K562 (cell line): ENCODE measurements around the gene SPATA16. TPM values are rescaled to one million over a fixed set of nuclear protein-coding genes. Genes with fewer than 3 reads are reported as not detected.

ENCODE experiments used
- ATF3 ChIP-seq, 2 experiments: fragments of 450-650 bp in 1 of 2; sonication (generic) in 1 of 2; formaldehyde crosslinking in 1 of 2; IDR thresholded peaks in 1 of 2; conservative IDR thresholded peaks in 1 of 2; 2 replicates each; pipeline versions ENCODE4 v1.6.1 to v1.8.1; 2016 to 2023; ENCODE audit warnings: mild to moderate bottlenecking in 2 of 2, moderate library complexity in 2 of 2, inconsistent platforms in 1 of 2, missing genetic modification reagents in 1 of 2
- ATF7 ChIP-seq: fragments of 450-650 bp; IDR thresholded peaks from 2 replicates; pipeline ENCODE4 v1.7.1; 2014; ENCODE audit warnings: mild to moderate bottlenecking, moderate library complexity
- E2F8 ChIP-seq: fragments of 450-650 bp; IDR thresholded peaks from 2 replicates; pipeline ENCODE4 v1.7.1; 2018; ENCODE audit warnings: mild to moderate bottlenecking, low read depth; ENCODE audit not compliant: partially characterized antibody
- MGA ChIP-seq: fragments of 450-650 bp; IDR thresholded peaks from 2 replicates; pipeline ENCODE4 v1.6.1; 2016; ENCODE audit warnings: mild to moderate bottlenecking, moderate library complexity
- SOX6 ChIP-seq: fragments of 450-650 bp; IDR thresholded peaks from 2 replicates; pipeline ENCODE4 v1.6.1; 2014; ENCODE audit warnings: mild to moderate bottlenecking
- TRIM24 ChIP-seq, 2 experiments: fragments of 450-650 bp; IDR thresholded peaks; 2 replicates each; pipeline ENCODE4 v1.6.1; 2016
- ZNF212 ChIP-seq: fragments of 450-650 bp; formaldehyde crosslinking; IDR thresholded peaks from 2 replicates; pipeline ENCODE4 v1.4.0; 2020; ENCODE audit warnings: mild to moderate bottlenecking
- polyA plus RNA-seq, 8 experiments: library from polyadenylated mRNA; depleted of rRNA in 4 of 8; stranded (reverse) in 5 of 8; unstranded in 3 of 8; fragments of >200 nt; fragmentation: Nextera tagmentation in 2 of 8; fragmentation: Illumina TruSeq in 1 of 8; extraction: Ambion mirVana in 2 of 8; extraction: Trizol in 1 of 8; gene quantifications; 2 replicates each; pipeline versions ENCODE4 v1.2.1 to v1.2.3, GENCODE V29; 2011 to 2014; ENCODE audit warnings: inconsistent platforms in 1 of 8, missing spikeins in 1 of 8
- total RNA-seq, 7 experiments: library from RNA; depleted of rRNA in 6 of 7; stranded (reverse); fragments of >200 nt in 6 of 7; fragmentation: Illumina TruSeq in 2 of 7; extraction: Trizol in 2 of 7; gene quantifications; 2 replicates each; pipeline versions ENCODE4 v1.2.1 to v1.2.3, GENCODE V29; 2011 to 2021; ENCODE audit warnings: low replicate concordance in 1 of 7

The SPATA16 gene
- total and polyA plus RNA-seq, 9 of the 15 experiments (the other 6 are each of a cell fraction or from before 2014, with no cell fraction given), result not detected

GRCh38 chr3:173096994-173097785, 43.8 kb downstream of the SPATA16 start (continued):
- TF ChIP-seq ATF3 (IDR thresholded peaks at IDR 0.05) (peak; percentile 72), ATF3 (CRISPR knock-in tag; conservative IDR thresholded peaks at IDR 0.05) (no peak), E2F8 (no peak), TRIM24 (IDR thresholded peaks at IDR 0.05) (peak; percentile 52 to 73; a peak in 2 of 4 replicates), MGA (0 out of 2 replicates have a peak, but pooled peaks have one; percentile 25), ZNF212 (CRISPR knock-in tag) (no peak), ATF7 (0 out of 2 replicates have a peak, but pooled peaks have one; percentile 13), SOX6 (peak; percentile 61; the same call in 1 of the 2 replicates)
